AG08395 (cell line): ENCODE results near the gene PES1.
A peak's percentile ranks its signal among the peaks of the same experiment; 100 is the strongest.
"Not testable (repeated sequence)": the region's sequence is repeated elsewhere in the genome, so short reads cannot be mapped to it uniquely, and the experiment has no call there.

ENCODE experiments used
- DNase-seq: peaks from one replicate; pipeline ENCODE4 v3.0.0; 2012; ENCODE audit warnings: mixed read lengths, low spot score

Gene PES1

DNA sequence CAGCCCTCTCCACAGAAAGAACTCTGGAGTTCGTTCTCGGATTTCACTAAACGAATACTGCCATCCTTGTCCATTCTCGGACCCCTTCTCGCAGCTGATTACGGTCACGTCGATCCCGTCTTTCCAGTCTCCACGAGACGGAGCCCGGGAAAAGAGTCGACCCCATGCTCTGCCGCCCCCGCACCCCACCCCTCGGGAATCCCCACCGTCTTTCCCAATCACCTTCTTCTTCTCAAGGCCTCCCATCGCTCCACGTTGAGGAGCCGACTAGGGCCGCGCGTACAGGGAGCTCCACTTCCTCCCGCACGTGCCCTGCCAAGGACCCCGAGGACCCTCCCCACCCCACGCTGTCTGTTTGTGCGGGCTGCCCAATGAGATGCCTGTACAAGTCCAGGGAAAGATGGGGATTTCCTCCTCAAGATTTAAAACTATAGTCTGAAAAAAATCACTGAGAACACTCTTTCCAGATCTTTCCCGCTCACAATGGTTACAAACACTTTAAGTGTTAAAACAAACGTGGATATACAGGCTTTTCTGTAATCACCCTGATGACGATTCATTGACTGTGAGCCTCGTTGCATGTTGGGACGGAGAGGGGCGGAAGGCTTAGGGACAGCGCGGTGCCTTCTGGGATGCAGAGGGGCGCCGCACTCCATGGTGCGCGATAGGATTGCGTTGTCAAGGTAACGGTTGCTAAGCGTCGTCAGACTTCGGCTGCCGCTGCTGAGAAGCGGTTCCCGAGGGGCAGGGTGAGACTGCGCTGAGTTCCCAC lies at the start of gene PES1:
PES1 (minus strand) TSS at position 323 of the 772 bp plus-strand sequence; CDS start at position 246, 77 bp downstream.
- DNase-seq, result peak; percentile 99

DNA sequence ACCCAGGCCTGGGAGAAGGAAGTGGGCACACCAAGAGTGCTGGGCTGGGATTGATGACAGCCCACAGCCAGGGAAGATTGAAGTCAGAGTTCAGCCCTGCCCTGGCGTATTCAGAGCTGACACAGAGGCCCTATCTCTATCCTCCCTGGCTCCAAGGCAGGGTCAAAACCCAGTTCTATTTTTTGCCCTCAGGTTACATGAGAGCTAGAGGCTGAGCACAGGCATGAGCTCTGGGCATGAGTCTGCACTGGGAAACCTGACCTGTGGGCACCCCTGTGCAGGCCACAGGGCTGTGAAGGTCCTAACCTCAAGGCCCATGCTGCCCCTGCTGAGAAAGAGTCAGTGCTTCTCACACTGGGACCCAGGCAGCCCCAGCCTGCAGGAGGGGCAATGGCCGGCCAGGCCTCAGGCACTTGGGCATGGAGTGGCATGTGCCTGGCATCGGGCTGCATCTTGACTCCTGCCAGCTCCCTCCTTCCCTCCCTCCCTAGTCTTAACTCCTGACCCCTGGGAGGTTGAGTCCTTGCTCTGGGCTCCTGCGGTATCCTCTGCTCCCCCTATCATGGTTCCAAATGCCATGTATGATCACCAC lies 49.2 kb upstream of the PES1 start:
- no peak for DNase-seq

DNA sequence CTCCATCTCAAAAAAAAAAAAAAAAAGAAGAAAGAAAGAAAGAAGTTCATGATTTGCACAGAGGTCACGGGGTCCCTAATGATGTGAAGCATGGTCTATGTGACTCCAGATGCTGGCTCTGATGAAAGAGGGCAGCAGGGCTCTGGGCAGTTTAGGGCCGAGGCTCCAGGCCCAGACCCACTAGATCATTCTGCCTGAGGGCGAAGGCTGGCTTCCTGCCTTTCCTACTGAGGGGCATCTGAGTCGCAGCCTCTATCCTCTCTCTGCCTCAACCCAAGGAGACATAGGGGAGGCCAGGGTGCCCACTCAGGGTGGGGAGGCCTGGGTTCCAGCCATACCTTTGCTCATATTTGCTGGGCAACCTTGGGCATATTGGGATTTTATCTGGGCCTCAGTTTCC lies 48.7 kb upstream of the PES1 start:
- DNase-seq, result no peak

DNA sequence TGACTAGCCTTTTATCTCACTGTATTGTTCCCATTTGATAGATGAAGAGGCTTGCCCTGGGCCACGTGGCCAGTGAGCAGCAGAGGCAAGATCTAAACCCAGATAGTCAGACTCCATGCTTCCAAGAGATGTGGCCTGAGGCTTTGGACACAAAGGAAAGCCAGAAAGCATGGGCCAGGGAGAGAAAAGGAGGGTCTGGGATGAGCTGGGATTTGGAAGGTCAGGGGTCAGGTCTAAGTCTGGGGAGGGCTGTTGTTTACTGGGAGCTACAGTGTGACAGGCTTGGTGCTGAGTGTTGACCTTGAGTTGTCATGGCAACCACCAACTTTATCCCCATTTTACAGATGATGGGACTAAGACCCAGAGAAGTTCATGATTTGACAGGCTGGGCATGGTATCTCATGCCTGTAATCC lies 46.0 kb upstream of the PES1 start:
- no peak for DNase-seq

DNA sequence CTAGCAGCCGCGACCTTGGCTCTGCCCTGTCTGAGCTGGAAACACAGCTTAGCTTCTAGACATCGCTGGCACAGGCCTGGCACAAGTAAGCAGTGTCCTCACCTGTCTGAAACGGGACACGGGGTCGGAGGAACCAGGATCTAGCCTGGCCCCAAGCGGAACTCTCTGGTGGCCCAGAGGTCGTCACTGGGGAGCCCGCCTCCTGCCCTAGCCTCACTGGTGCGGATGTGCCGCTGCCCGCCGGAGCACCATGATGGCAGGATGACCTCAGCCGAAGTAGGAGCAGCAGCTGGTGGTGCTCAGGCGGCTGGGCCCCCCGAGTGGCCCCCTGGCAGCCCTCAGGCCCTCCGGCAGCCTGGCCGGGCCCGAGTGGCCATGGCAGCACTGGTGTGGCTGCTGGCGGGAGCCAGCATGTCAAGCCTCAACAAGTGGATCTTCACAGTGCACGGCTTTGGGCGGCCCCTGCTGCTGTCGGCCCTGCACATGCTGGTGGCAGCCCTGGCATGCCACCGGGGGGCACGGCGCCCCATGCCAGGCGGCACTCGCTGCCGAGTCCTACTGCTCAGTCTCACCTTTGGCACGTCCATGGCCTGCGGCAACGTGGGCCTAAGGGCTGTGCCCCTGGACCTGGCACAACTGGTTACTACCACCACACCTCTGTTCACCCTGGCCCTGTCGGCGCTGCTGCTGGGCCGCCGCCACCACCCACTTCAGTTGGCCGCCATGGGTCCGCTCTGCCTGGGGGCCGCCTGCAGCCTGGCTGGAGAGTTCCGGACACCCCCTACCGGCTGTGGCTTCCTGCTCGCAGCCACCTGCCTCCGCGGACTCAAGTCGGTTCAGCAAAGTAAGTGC lies 44.7 kb upstream of the PES1 start:
- DNase-seq, result peak; percentile 29

DNA sequence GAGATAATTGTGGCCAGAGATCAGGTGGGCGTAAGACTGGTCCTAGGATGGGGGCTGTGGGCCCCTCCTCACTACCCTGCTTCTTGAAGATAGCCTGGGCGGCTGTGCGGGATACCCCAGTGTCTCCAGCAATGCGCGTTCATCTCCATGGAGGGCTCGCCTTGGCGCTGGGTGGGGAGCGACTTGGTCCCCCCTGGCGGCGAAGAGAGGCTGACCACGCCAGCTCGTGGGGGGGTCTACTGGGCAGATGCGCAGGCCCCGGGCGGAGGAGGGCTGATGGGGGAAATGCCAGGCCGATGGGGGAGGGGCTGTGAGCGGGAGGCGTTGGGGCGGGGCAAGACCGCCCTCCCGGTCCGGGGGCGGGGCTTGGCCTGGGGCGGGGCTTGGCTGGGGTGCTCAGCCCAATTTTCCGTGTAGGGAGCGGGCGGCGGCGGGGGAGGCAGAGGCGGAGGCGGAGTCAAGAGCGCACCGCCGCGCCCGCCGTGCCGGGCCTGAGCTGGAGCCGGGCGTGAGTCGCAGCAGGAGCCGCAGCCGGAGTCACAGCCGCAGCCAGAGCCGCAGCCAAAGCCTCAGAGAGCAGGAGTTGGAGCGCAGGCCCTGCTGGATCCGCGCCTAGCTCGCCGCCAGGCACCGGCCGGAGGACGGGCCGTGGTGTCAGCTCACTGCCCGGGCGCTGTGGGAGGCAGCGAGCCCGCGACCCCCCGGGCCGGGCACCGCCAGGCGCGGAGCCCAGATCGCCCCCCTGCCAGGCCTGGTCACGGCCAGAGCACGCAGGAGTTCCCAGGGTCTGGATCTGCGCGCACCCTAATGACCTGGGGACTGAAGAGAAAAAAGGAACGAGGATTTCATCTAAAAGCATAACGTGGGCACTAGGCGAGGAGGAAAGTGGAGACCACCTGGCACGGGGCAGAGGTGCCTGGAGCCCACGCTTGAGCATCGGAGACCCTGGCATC lies 43.8 kb upstream of the PES1 start, which contains the start of gene SLC35E4:
SLC35E4 (plus strand) TSS at position 509 of the 953 bp plus-strand sequence. CDS start 670 bp downstream, outside the sequence.
- DNase-seq, result peak; percentile 98

DNA sequence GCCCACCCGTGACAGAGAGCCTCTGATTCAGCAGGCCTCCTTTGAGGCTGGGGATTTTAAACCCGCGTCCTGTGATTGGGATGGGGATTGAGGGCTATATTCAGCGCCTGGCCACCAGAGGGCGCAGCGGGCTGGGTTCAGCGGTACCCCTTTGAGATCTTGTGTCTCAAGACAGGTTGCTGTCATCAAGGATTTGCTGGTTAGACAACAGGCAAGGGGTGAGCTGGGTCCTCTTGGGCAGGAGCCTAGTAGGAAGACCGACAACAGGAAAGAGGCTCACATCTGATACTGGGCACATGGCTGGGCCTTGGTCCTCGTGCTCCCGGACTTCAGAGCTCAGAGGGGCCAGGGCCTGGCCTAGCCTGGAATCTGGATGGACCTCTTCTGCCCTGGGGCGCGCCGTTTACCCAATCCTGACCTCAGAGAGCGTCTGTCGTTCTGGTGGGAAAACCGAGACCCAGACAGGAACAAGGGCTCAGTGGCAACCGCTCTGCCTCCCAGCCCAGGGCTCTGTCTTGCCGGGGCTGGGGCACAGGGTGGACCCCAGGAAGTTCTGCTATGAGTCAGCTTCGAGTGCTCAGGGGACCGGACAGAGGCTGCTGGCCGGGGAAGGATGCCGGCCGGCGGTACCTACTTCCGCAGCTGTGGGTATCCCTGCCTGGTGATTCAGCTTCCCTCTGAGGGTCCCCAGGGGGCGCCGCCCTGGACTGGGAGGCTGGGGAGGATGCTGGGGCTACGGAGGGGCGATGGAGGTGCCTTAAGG lies 42.9 kb upstream of the PES1 start:
- DNase-seq, result peak; percentile 91

- DNase-seq, result not testable (repeated sequence)
Observed at GRCh38 chr22:30631469-30631868, 39.8 kb upstream of the PES1 start.

- no peak for DNase-seq
Observed at GRCh38 chr22:30628491-30628890, 36.8 kb upstream of the PES1 start.

GRCh38 chr22:30627471-30627870 lies 35.8 kb upstream of the PES1 start:
- no peak for DNase-seq

DNA sequence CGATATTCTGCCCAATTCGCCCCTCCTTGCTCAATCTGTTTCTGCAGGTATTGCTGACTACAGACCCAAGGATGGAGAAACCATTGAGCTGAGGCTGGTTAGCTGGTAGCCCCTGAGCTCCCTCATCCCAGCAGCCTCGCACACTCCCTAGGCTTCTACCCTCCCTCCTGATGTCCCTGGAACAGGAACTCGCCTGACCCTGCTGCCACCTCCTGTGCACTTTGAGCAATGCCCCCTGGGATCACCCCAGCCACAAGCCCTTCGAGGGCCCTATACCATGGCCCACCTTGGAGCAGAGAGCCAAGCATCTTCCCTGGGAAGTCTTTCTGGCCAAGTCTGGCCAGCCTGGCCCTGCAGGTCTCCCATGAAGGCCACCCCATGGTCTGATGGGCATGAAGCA lies 34.7 kb upstream of the PES1 start:
- DNase-seq, result no peak

GRCh38 chr22:30619909-30620308 lies 28.2 kb upstream of the PES1 start:
- DNase-seq, result not testable (repeated sequence)

DNA sequence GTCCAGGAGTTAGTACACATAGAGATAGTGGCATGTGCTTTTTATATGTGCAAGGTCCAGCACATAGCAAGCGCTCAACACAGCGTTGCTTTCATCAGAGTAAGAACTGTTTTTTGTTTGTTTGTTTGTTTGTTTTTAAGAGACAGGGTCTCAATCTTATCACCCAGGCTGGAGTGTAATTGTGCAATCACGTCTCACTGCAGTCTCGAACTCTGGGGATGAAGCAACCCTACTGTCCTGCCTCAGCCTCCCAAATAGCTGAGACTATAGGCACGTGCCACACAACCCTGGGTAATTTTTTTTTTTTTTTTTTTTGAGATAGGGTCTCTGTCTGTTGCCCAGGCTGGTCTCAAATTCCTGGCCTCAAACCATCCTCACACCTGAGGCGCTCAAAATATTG lies 26.1 kb upstream of the PES1 start:
- no peak for DNase-seq

DNA sequence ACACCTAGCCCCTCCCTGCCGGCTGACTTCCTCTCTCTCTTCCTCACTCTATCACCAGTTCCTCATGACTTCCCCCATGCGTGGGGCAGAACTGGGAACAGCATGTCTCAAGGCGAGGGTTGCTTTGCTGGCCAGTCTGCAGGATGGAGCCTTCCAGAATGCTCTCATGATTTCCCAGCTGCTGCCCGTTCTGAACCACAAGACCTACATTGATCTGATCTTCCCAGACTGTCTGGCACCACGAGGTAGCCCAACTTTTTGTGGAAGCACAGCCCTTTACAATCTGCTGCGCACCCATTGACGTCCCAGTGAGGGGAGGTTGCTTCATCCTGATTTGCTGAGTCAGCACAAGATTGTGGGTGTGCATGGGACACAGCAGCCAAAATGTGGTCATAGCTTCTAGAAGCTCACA lies 23.8 kb upstream of the PES1 start:
- DNase-seq, result peak; percentile 1

DNA sequence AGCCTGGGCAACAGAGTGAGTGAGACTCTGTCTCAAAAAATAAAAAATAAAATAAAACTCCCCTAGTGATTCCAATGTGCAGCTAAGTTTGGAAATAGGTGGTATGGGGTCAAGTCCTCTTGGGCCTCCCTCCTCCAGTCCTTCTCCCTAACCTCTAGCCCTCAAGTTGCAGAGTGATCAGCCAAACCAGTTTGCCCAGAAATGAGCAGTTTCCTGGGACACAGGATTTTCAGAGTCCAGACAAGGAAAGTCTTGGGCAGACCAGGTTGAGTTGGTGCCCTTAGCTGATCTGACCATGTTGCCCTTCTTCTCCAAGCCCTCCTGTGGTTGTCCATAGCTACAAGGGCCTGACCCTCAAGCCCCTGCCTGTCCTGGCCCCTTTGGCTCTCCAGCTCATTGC lies 23.2 kb upstream of the PES1 start:
- no peak for DNase-seq

- DNase-seq, result no peak
Observed at GRCh38 chr22:30614268-30614667, 22.6 kb upstream of the PES1 start.

- no peak for DNase-seq
Observed at GRCh38 chr22:30612789-30613188, 21.1 kb upstream of the PES1 start.

DNA sequence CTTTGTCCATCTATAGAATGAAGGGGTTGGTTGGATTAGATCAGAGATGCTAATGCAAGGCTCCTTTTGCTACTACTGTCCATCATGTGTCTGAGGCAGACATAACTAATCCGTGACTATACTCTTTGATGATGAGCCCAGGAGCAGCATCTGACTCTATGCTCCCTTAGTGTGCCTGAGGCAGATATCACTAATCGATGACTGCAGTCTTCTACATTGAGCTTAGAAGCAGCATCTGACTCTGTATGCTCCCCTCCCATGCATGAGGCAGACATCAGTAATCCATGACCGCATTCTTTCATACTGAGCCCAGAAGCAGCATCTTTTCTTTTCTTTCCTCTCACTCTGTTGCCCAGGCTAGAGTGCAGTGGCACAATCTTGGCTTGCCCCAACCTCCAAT lies 19.5 kb upstream of the PES1 start:
- no peak for DNase-seq

DNA sequence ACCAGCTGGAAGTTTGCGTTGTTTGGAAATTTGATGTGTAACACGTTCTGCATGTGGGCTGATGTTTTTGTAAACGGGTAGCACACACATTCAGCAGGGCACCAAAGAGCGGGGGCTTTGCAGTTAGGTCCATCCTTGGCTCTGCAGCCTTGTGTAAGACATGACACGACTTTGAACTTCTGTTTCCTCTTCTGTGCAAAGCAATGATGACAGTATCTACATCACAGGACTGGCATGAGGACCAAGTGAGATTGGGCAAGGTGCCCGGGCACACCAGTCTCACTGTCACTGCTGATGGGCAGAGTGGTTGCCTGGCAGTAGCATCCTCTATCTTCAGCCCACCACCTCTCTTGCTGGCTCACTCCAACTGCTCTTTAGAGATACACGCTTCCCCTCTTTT lies 18.6 kb upstream of the PES1 start:
- no peak for DNase-seq

GRCh38 chr22:30609260-30610185 lies 17.8 kb upstream of the PES1 start:
- peak; percentile 94 for DNase-seq
